HTERT RPE-1 (cell line): ENCODE data around the gene GTF2IRD1.
"Not testable (repeated sequence)": the region's sequence is repeated elsewhere in the genome, so short reads cannot be mapped to it uniquely, and the experiment has no call there.

Experiments
- in situ Hi-C: fragments of 300-500 bp; cut with MboI; formaldehyde crosslinking; loops from 4 replicates; pipeline ENCODE4 v1.14.3; 2020; ENCODE audit warnings: low sequenced_read_pairs

Gene GTF2IRD1

DNA sequence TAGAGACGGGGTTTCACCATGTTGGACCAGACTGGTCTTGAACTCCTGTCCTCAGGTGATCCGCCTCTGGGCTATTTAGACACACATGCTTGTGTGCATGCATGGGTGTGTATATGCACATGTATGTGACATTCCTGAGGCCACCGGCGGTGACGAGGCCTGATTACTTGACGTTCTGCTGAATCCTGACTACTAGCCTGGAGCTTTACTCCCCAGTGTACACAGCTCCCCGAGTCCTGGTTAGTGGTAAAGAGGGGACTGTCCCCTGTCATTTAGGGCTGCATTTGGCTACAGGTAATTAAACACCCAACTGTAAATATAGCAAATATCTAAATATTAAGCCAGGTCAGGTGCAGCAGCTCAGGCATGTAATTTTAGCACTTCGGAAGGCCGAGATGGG lies 14.2 kb downstream of the GTF2IRD1 start:
- in situ Hi-C loops: no loop called here

DNA sequence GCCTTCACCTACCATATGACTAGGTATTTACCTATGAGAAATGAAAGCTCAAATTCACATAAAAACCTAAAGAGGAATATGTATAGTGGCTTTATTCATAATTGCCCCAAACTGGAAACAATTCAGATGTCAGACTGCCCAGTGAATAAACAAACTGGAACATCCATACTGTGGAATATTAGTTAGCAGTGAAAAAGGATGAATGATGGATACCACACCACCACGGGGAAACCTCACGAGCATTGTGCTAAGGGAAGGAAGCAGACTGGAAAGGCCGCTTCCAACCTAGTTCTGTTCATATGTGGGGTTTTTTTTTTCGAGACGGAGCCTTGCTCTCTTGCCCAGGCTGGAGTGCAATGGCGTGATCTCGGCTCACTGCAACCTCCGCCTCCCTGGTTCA lies 16.8 kb downstream of the GTF2IRD1 start:
- in situ Hi-C loops: no loop called here

- in situ Hi-C loops: no loop called here
Measured at GRCh38 chr7:74473116-74473515, 19.4 kb downstream of the GTF2IRD1 start.

GRCh38 chr7:74474271-74474865 lies 20.7 kb downstream of the GTF2IRD1 start:
- in situ Hi-C loops: no loop called here

- in situ Hi-C loops: no loop called here
Measured at GRCh38 chr7:74475243-74475986, 21.7 kb downstream of the GTF2IRD1 start.

DNA sequence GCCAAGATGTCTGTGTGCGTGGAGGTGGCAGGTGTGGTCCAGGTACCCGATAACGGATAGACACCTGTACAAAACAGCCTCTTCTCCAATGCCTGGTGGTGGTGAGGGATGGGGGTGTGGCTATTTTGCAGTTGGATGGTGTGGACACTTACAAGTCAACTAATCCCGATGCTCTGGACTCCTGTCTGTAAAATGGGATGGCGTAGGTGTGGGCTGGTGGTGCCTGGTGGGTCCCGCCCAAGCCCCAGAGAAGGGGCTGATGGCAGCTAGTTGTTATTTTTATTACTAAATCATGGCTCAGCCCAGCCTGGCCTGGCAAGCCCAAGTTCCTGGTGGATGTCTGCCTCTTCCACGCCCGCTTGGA lies 22.3 kb downstream of the GTF2IRD1 start:
- in situ Hi-C loops: no loop called here

- in situ Hi-C loops: no loop called here
Measured at GRCh38 chr7:74476626-74477025, 22.9 kb downstream of the GTF2IRD1 start.

- in situ Hi-C loops: no loop called here
Measured at GRCh38 chr7:74478671-74479065, 25.0 kb downstream of the GTF2IRD1 start.

DNA sequence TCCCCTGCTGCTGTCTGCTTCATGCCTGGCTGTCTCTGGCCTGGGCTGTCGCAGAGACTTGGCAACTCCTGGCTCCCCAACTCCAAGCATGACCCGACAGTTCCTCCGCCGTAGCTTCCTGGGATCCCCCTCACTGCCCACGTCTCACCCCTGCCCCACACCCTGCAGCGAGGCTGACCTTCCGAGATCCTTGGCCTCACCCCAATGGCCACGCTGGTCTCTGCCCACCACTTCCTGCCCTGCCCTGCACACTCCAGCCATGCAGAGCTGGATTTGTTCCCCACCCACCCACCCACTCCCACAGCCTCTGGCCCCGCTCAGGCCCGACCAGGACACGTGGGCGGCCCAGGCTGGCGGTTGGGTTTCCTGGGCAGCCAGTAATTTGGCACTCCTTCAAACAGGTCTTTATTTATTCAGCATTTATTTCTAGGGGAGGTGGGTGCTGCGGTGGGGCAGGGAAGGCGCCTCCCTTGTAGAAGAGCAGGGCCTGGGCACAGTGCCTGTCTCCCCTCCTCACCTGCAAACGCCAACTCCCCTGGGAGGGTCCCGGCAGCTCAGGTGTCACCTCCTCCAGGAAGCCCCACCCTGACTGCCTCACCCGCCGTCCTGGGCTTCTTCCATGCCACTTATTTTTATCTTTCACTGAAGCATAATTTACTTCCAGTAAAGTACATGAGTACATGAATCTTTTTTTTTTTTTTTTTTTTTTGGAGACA lies 25.5 kb downstream of the GTF2IRD1 start:
- in situ Hi-C loops: no loop called here

GRCh38 chr7:74479961-74480829 lies 26.5 kb downstream of the GTF2IRD1 start:
- in situ Hi-C loops: no loop called here

GRCh38 chr7:74480861-74481417 lies 27.2 kb downstream of the GTF2IRD1 start:
- in situ Hi-C loops: no loop called here

- in situ Hi-C loops: no loop called here
Measured at GRCh38 chr7:74481458-74482196, 27.9 kb downstream of the GTF2IRD1 start.

GRCh38 chr7:74482197-74482467 lies 28.4 kb downstream of the GTF2IRD1 start:
- in situ Hi-C loops: no loop called here

DNA sequence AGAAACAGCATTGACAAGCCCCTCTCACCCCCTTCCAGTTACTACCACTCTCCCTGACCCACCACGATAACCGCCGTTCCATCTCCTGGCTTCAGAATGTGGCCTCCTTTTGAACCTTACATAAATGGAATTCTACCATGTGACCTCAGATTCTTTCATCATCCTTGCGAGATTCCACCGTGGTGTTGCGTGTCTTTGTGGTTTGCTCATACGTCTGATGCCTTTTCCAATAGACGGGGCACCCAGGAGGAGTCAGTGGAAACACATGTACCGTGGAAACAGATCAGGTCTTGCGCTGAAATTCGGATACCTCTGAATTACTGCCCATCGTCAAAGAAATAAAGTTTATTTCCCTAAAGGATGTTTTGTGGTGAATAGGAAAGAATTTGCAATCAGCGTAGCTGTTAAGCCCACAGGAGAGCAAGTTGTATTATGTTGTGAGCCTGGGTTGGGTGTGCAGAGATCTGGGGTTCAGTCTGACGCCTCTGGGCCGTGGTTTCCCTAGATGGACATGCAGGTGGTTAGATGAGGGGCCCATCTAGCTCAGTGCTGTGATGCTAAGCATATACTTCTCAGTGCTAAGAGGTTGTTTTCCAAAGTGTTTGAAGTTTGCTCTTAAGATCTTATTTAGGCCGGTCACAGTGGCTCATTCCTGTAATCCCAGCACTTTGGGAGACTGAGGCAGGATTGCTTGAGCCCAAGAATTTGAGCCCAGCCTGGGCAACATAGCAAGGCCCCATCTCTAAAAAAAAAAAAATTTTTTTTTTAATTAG lies 29.1 kb downstream of the GTF2IRD1 start:
- in situ Hi-C loops: no loop called here

- in situ Hi-C loops: no loop called here
Measured at GRCh38 chr7:74483402-74484336, 30.0 kb downstream of the GTF2IRD1 start.

GRCh38 chr7:74485611-74486010 lies 31.9 kb downstream of the GTF2IRD1 start:
- in situ Hi-C loops: no loop called here

GRCh38 chr7:74488518-74489030 lies 34.9 kb downstream of the GTF2IRD1 start:
- in situ Hi-C loops: not testable (repeated sequence)
